Chondrocyte (in vitro differentiated cells): Measurements from ENCODE around the gene ZCCHC24. TPM values are rescaled to one million over a fixed set of nuclear protein-coding genes. Genes with fewer than 3 reads are reported as not detected.

ENCODE experiments used
- DNase-seq: peaks from one replicate; pipeline ENCODE4 v3.0.0; 2021; ENCODE audit warnings: mixed read lengths, low spot score
- H3K27ac Mint-ChIP-seq: one replicate; pipeline ENCODE4 v1.8.0; 2021; ENCODE audit warnings: mild to moderate bottlenecking, moderate library complexity, mixed read lengths; ENCODE audit not compliant: unreplicated experiment
- H3K27me3 Mint-ChIP-seq: 2 replicates; pipeline ENCODE4 v1.8.0; 2021; ENCODE audit warnings: low read depth, mixed read lengths
- H3K36me3 Mint-ChIP-seq: 2 replicates; pipeline ENCODE4 v1.8.0; 2021; ENCODE audit warnings: low read depth, mixed read lengths
- H3K4me1 Mint-ChIP-seq: 2 replicates; pipeline ENCODE4 v1.8.0; 2021; ENCODE audit warnings: low read depth, mild to moderate bottlenecking, mixed read lengths
- H3K4me3 Mint-ChIP-seq: one replicate; pipeline ENCODE4 v1.8.0; 2021; ENCODE audit warnings: mild to moderate bottlenecking, moderate library complexity, mixed read lengths; ENCODE audit not compliant: unreplicated experiment
- H3K9me3 Mint-ChIP-seq: 2 replicates; pipeline ENCODE4 v1.8.0; 2021; ENCODE audit warnings: low read depth, mixed read lengths
- total RNA-seq: library from RNA; stranded (reverse); gene quantifications from 3 replicates; pipeline ENCODE4 v1.2.1, GENCODE V29; 2021
- TF ChIP-seq, protein P1 (sequence below): fragments of 200-600 bp; sonication (generic); IDR thresholded peaks from 2 replicates; pipeline ENCODE4 v1.5.0; 2021; ENCODE audit warnings: antibody characterized with exemption, mild to moderate bottlenecking, moderate library complexity

ZCCHC24 gene
- total RNA-seq, 1 donor from 2014 or later = 45.1 TPM

DNA sequence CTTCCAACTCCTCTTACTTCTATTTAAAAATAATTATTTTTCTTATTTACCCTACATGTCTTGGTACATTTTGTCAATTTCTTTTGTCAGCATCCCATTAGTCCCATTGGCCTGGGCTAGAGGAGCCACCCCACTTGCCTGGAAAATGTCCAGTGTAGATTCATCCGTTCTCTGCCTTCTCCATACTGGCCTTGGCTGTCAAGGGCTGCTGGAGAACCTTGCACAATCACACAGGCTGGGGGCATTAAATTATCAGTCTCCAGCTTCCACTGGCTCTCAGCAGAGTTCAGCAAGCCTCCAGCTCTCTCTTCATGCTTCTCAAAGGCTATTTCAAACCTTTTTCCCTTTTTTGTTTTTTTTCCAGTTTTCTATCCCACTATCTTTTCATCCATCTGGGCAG, 13.8 kb upstream of the ZCCHC24 start:
- TF ChIP-seq, protein P1, sequence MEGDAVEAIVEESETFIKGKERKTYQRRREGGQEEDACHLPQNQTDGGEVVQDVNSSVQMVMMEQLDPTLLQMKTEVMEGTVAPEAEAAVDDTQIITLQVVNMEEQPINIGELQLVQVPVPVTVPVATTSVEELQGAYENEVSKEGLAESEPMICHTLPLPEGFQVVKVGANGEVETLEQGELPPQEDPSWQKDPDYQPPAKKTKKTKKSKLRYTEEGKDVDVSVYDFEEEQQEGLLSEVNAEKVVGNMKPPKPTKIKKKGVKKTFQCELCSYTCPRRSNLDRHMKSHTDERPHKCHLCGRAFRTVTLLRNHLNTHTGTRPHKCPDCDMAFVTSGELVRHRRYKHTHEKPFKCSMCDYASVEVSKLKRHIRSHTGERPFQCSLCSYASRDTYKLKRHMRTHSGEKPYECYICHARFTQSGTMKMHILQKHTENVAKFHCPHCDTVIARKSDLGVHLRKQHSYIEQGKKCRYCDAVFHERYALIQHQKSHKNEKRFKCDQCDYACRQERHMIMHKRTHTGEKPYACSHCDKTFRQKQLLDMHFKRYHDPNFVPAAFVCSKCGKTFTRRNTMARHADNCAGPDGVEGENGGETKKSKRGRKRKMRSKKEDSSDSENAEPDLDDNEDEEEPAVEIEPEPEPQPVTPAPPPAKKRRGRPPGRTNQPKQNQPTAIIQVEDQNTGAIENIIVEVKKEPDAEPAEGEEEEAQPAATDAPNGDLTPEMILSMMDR = no peak
- Mint-ChIP-seq H3K27me3 (peaks cover 5% of the 10 kb centered on the region), H3K9me3 (no peaks in the 10 kb centered on the region), H3K4me1 (peaks cover 2% of the 10 kb centered on the region), H3K27ac (no peak overlapping the region), H3K36me3 (no peaks in the 10 kb centered on the region), H3K4me3 (no peak overlapping the region)
- no peak for DNase-seq

DNA sequence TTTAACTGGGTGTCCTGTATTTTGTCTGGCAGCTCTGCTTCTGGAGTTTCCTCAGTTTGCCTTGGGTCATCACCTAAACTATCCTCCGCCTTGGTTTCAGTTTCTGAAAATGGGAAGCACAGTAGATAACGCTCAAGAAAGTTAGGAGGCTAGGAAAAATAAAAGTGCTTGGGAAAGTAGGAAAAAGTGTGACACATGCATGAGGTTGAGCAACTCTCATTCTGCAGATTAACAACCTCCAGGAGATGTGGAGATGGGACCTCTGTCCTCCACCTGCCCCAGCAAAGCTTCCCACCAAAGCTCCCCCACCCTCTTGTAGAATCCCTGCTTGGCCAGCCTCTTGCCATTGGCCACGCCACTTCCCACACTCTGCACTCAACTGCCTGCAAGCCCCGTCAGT, 13.1 kb upstream of the ZCCHC24 start:
- peaks cover 5% of the 10 kb centered on the region for H3K27me3 Mint-ChIP-seq

DNA sequence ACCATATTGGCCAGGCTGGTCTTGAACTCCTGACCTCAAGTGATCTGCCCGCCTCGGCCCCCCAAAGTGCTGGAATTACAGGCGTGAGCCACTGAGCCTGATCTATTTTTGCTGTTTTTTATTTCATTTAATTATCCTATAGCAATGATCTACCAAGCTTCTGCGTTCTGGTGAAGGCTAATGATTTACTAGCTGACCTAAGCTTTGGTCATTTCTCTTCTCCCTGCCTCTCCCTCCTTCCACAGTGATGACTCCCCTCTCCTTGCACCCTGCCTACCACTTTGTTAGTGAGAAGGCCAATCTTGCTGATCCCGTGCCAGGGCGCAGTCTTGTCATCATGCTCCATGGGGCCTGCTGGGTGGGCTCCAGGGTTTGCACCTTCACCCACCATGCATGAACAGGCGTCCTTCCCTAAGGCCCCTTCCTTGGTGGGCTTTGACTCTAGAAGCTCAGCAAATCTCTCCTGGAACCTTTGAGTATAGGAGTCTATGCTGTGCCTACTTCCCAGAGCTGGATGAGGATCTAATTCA, 11.9 kb upstream of the ZCCHC24 start:
- DNase-seq = no peak
- TF ChIP-seq, protein P1 = no peak
- Mint-ChIP-seq H3K9me3 (no peaks in the 10 kb centered on the region), H3K36me3 (no peaks in the 10 kb centered on the region), H3K27me3 (peaks cover 5% of the 10 kb centered on the region), H3K4me3 (no peak overlapping the region), H3K4me1 (peaks cover 2% of the 10 kb centered on the region), H3K27ac (no peak overlapping the region)

More for the DNA sequence above, 13.1 kb upstream of the ZCCHC24 start:
- TF ChIP-seq, protein P1 = no peak
- Mint-ChIP-seq H3K4me1 (no peaks in the 10 kb centered on the region), H3K36me3 (no peaks in the 10 kb centered on the region), H3K9me3 (no peaks in the 10 kb centered on the region), H3K27ac (no peak overlapping the region), H3K4me3 (no peak overlapping the region)
- DNase-seq = no peak

DNA sequence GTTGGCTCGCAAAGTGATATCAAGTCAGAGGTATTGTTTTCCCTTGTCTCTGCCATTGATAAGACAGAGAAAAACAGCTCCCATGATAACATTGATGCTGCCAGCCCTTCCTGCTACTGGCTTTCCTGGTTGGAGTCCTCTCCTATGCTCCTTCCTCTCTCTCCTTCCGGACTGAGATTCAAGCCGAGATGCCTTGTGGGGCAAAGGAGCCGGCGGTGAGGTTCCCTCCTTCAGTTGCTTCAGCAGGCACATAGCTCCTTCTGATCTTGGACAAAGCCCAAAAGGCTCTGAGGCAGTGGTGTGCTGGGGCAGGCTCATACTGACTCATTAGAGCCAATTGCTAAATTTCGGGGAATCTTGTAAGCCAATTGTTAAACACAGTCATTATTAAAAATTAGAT, 8.8 kb upstream of the ZCCHC24 start:
- peaks cover 8% of the 10 kb centered on the region for H3K4me1 Mint-ChIP-seq
- H3K9me3 Mint-ChIP-seq = no peaks in the 10 kb centered on the region
- no peaks in the 10 kb centered on the region for H3K36me3 Mint-ChIP-seq
- H3K4me3 Mint-ChIP-seq = no peak overlapping the region
- TF ChIP-seq, protein P1 = no peak
- no peak overlapping the region for H3K27ac Mint-ChIP-seq
- peaks cover 5% of the 10 kb centered on the region for H3K27me3 Mint-ChIP-seq
- DNase-seq = no peak

DNA sequence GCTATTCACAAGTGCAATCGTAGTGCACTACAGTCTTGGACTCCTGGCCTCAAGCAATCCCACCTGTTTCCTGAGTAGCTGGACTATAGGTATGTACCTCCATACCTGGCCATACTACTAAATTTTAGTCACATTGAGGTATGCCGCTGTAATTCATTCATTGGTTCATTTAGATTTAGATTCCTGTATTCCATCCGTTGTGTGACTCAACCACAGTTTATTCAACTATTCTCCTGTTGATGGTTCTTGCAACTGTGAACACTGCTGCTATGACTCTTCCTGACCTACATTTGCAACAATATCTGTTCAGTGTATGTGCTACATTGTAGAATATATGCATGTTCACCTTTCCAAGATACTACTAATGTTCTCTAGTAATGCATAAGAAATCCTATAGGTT, 8.0 kb upstream of the ZCCHC24 start:
- TF ChIP-seq, protein P1 = no peak
- no peaks in the 10 kb centered on the region for H3K27me3 Mint-ChIP-seq

More for the DNA sequence above, 8.0 kb upstream of the ZCCHC24 start:
- no peak for DNase-seq
- Mint-ChIP-seq H3K36me3 (no peaks in the 10 kb centered on the region), H3K4me3 (no peak overlapping the region), H3K4me1 (peaks cover 10% of the 10 kb centered on the region), H3K27ac (no peak overlapping the region), H3K9me3 (no peaks in the 10 kb centered on the region)
